ENCODE measurements around the gene CBX3.
"Not testable (repeated sequence)": the region's sequence is repeated elsewhere in the genome, so short reads cannot be mapped to it uniquely, and the experiment has no call there.

The CBX3 gene

DNA sequence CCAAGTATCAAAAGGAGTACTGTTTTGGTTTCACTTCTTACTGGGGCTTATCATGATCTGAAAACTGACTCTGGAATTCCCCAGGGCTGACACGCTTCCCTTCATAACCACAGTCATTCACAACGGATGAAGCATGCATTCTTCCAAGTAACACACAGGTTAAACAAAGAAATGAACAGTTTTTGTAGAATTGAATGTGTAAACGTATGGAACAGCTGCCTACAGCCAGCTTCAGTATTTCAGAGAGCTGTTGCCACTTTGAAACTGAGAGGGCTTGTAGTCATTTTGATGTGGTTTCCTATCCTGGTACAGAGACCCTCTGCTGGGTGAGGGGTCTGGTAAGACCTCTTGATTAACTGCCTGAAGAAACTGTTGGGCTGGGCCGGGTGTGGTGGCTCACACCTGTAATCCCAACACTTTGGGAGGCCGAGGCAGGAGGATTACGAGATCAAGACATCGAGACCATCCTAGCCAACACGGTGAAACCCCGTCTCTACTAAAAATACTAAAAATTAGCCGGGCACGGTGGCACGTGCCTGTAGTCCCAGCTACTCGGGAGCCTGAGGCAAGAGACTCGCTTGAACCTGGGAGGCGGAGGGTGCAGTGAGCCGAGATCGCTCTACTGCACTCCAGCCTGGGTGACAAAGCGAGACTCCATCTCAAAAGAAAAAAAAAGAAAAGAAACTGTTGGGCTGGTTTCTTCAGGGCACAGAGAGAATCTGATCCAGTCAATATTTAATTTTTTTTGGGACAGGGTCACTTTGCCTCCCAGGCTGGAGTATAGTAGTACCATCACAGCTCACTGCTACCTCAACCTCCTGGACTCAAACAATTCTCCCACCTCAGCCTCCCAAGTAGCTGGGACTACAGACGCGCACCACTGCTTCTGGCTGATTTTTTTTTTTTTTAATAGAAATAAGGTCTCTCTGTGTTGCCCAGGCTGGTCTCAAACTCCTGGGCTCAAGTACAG lies 44.8 kb upstream of the CBX3 start:
- no peak overlapping the region for H3K27ac ChIP-seq
- TF ChIP-seq, protein P1, sequence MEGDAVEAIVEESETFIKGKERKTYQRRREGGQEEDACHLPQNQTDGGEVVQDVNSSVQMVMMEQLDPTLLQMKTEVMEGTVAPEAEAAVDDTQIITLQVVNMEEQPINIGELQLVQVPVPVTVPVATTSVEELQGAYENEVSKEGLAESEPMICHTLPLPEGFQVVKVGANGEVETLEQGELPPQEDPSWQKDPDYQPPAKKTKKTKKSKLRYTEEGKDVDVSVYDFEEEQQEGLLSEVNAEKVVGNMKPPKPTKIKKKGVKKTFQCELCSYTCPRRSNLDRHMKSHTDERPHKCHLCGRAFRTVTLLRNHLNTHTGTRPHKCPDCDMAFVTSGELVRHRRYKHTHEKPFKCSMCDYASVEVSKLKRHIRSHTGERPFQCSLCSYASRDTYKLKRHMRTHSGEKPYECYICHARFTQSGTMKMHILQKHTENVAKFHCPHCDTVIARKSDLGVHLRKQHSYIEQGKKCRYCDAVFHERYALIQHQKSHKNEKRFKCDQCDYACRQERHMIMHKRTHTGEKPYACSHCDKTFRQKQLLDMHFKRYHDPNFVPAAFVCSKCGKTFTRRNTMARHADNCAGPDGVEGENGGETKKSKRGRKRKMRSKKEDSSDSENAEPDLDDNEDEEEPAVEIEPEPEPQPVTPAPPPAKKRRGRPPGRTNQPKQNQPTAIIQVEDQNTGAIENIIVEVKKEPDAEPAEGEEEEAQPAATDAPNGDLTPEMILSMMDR (IDR thresholded peaks at IDR 0.05), result no peak
- H3K4me3 ChIP-seq, result no peak overlapping the region
- DNase-seq (ENCODE audit: low spot score), result no peak

DNA sequence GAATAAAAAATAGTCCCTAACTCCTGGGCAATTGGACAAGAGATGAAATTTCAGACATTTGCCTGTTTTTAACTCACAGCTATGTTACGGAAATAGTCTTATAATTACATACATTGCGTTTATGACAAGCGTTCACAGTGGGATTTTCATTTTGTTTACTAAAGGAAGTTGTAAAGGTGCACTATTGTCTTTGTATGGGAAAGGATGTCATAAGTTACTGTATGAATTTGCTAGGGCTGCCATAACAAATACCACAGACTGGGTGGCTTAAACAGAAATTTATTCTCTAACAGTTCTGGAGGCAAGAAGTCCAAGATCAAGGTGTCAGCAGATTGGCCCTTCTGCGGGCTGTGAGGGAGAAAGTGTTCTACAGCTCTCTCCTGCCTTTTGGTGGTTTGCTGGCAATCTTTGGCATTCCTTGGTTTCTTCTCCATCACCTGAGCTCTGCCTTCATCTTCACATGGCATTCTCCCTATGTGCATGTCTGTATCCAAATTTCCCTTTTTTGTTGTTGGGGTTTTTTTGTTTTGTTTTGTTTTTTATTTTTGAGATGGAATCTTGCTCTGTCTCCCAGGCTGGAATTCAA lies 43.9 kb upstream of the CBX3 start:
- no peak overlapping the region for H3K4me3 ChIP-seq
- H3K27ac ChIP-seq, result no peak overlapping the region
- TF ChIP-seq, protein P1 (IDR thresholded peaks at IDR 0.05), result no peak
- DNase-seq (ENCODE audit: low spot score), result no peak

DNA sequence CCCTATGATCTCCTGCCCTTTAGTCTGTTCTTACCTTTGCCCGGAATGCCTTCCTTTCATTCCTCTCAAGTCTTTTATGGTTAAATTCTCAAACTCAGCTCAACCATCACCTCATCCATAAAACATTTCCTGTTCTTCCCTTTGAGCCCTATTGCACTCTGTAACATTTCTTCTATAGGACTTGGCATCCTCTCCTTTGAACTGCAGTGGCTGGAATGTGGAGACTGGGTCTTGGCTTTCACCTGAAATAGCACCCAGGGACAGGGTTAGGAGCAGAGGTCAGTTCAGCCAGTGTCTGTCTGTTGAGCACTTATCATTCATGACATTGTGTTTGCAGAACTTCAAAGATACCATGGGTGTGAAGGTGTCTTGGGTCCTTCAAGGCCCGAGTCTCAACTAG lies 42.3 kb upstream of the CBX3 start:
- DNase-seq (ENCODE audit: low spot score), result no peak
- H3K4me3 ChIP-seq, result no peak overlapping the region
- no peak overlapping the region for H3K27ac ChIP-seq
- TF ChIP-seq, protein P1 (IDR thresholded peaks at IDR 0.05), result no peak

DNA sequence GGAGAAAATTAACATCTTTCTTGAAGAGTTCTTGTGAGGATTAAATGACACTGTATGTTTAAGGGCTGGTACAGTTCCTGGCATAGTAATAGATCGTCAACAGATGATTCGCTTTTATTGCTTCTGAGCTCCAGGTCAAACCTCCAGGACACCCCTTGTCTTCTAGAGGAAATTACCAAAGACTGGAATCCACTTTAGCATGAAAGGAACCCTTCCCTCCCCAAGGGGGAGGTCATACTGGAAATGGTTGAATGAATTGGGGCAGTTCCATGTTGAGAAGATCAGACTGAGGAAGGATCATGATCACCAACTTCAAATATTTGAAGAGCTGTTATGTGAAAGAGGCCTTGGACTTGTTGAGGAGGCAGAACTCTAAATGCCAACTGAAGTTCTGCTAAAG lies 40.6 kb upstream of the CBX3 start:
- H3K27ac ChIP-seq, result no peak overlapping the region
- H3K4me3 ChIP-seq, result no peak overlapping the region
- DNase-seq (ENCODE audit: low spot score), result no peak
- TF ChIP-seq, protein P1 (IDR thresholded peaks at IDR 0.05), result no peak

DNA sequence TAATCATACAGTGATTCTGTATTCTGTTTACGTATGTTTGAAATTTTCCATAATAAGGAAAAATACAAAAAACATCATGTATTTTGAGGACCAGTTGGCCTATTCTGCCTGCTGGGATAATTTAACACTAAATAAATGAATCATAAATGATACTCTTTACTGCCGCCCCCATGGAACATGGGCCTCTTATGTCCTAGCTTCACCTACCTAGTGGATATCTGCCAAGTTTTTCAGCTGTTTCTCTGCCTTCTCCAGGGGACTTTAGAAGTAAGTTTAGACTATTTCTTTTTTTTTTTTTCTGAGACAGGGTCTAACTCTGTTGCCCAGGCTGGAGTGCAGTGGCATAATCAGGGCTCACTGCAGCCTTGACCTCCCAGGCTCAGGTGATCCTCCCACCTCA lies 39.1 kb upstream of the CBX3 start:
- DNase-seq (ENCODE audit: low spot score), result no peak
- TF ChIP-seq, protein P1 (IDR thresholded peaks at IDR 0.05), result no peak
- H3K4me3 ChIP-seq, result no peak overlapping the region
- H3K27ac ChIP-seq, result no peak overlapping the region

DNA sequence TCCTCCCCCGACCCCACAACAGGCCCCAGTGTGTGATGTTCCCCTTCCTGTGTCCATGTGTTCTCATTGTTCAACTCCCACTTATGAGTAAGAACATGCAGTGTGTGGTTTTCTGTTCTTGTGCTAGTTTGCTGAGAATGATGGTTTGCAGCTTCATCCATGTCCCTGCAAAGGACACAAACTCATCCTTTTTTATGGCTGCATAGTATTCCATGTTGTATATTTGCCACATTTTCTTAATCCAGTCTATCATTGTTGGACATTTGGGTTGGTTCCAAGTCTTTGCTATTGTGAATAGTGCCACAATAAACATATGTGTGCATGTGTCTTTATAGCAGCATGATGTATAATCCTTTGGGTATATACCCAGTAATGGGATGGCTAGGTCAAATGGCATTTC lies 37.7 kb upstream of the CBX3 start:
- DNase-seq (ENCODE audit: low spot score); H3K27ac ChIP-seq; H3K4me3 ChIP-seq: not testable (repeated sequence)

DNA sequence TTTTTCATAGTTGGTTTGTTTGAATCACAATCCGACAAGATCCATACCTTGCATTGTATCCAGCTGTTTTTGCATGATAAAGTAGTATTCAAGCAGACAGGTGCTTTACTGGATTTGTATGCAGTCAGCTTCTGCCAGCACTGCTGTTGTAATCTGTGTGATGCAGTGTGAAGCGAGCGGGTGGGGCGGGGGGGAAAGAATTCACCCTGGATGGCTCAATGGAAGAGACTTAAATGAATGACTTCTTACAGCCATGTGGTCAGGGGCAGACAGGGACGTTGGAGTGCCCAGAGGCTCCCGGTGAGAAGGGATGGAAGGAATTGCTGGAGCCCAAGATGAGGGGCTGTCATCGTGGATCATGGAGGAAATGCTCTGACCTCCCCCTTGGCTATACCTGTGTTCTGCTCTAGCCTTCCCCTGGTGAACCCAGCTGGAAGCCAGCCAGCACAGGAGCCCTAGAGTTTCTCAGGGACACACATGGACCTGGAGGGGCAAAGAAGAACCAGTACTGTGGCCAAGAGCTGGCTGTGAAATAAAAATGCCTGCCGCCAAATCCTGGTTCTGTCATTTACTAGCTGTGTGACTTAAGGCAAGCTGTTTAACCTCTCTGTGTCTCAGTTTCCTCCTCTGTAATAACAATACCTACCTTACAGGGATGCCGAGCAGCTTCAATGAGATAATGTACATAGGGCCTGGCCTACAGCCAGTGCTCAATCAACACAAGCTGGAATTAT lies 35.4 kb upstream of the CBX3 start:
- TF ChIP-seq, protein P1 (IDR thresholded peaks at IDR 0.05), result no peak
- Histone ChIP-seq H3K4me3 (no peak overlapping the region), H3K27ac (no peak overlapping the region)
- no peak for DNase-seq (ENCODE audit: low spot score)

Data from coronary artery (tissue), 2 donors.